SK-N-SH treated with all-trans-retinoic acid at 6 μM for 48 hours (cell line): Measurements from ENCODE around the gene KRABD2.

Experiments used
- ATAC-seq: fragments of 200-7000 bp; cut with Tn5 transposase; 3 replicates; pipeline ENCODE4 v1.9.1; 2020; ENCODE audit warnings: mild to moderate bottlenecking, moderate library complexity
- ARNTL ChIP-seq: fragments of 450-650 bp; formaldehyde crosslinking; IDR thresholded peaks from 2 replicates; pipeline ENCODE4 v1.5.0; 2020; ENCODE audit warnings: low read depth, mild to moderate bottlenecking, moderate library complexity, borderline replicate concordance
- BACH2 ChIP-seq: fragments of 250-450 bp; sonication (Bioruptor Pico); IDR thresholded peaks from 2 replicates; pipeline ENCODE4 v1.9.0; 2021; ENCODE audit warnings: mild to moderate bottlenecking, borderline replicate concordance
- CSDC2 ChIP-seq: fragments of 250-450 bp; sonication (Bioruptor Pico); IDR thresholded peaks from 2 replicates; pipeline ENCODE4 v1.5.0; 2020; ENCODE audit warnings: mild to moderate bottlenecking, moderate library complexity
- CSRNP3 ChIP-seq: fragments of 250-450 bp; sonication (Bioruptor Pico); IDR thresholded peaks from 2 replicates; pipeline ENCODE4 v1.5.1; 2021; ENCODE audit warnings: mild to moderate bottlenecking, moderate library complexity
- ESRRG ChIP-seq: fragments of 250-450 bp; sonication (Bioruptor Pico); IDR thresholded peaks from 2 replicates; pipeline ENCODE4 v1.6.1; 2021; ENCODE audit warnings: mild to moderate bottlenecking
- GLIS3 ChIP-seq: fragments of 250-450 bp; sonication (Bioruptor Pico); IDR thresholded peaks from 2 replicates; pipeline ENCODE4 v1.5.0; 2020; ENCODE audit warnings: mild to moderate bottlenecking, moderate library complexity
- ISL1 ChIP-seq: fragments of 250-450 bp; sonication (Bioruptor Pico); IDR thresholded peaks from 2 replicates; pipeline ENCODE4 v2.1.2; 2022; ENCODE audit warnings: mild to moderate bottlenecking, moderate library complexity
- OSR1 ChIP-seq: fragments of 250-450 bp; sonication (Bioruptor Pico); IDR thresholded peaks from 2 replicates; pipeline ENCODE4 v1.8.0; 2022; ENCODE audit warnings: moderate library complexity, mild to moderate bottlenecking, inconsistent platforms
- PATZ1 ChIP-seq: fragments of 250-450 bp; sonication (Bioruptor Pico); IDR thresholded peaks from 2 replicates; pipeline ENCODE4 v1.8.0; 2020; ENCODE audit warnings: mild to moderate bottlenecking, moderate library complexity, borderline replicate concordance
- PPARA ChIP-seq: fragments of 250-450 bp; sonication (Bioruptor Pico); IDR thresholded peaks from 2 replicates; pipeline ENCODE4 v1.5.0; 2020; ENCODE audit warnings: mild to moderate bottlenecking, borderline replicate concordance
- RARB ChIP-seq: fragments of 250-450 bp; sonication (Bioruptor Pico); IDR thresholded peaks from 2 replicates; pipeline ENCODE4 v1.8.0; 2021; ENCODE audit warnings: mild to moderate bottlenecking, moderate library complexity
- SNAI2 ChIP-seq: fragments of 250-450 bp; sonication (Bioruptor Pico); IDR thresholded peaks from 2 replicates; pipeline ENCODE4 v1.5.0; 2020; ENCODE audit warnings: mild to moderate bottlenecking, moderate library complexity
- TCF4 ChIP-seq: fragments of 250-450 bp; sonication (Bioruptor Pico); IDR thresholded peaks from 2 replicates; pipeline ENCODE4 v1.8.0; 2021; ENCODE audit warnings: mild to moderate bottlenecking, moderate library complexity, borderline replicate concordance
- TOX ChIP-seq: fragments of 250-450 bp; sonication (Bioruptor Pico); IDR thresholded peaks from 2 replicates; pipeline ENCODE4 v1.8.0; 2021; ENCODE audit warnings: mild to moderate bottlenecking, moderate library complexity, borderline replicate concordance
- ZC3H10 ChIP-seq: fragments of 250-450 bp; sonication (Bioruptor Pico); IDR thresholded peaks from 2 replicates; pipeline ENCODE4 v1.5.1; 2021; ENCODE audit warnings: mild to moderate bottlenecking, moderate library complexity
- ZFP3 ChIP-seq: fragments of 250-450 bp; sonication (Bioruptor Pico); IDR thresholded peaks from 2 replicates; pipeline ENCODE4 v1.5.0; 2020; ENCODE audit warnings: mild to moderate bottlenecking, moderate library complexity
- ZFP30 ChIP-seq: fragments of 450-650 bp; formaldehyde crosslinking; IDR thresholded peaks from 2 replicates; pipeline ENCODE4 v1.5.0; 2022; ENCODE audit warnings: mild to moderate bottlenecking, moderate library complexity
- ZNF565 ChIP-seq: fragments of 450-650 bp; formaldehyde crosslinking; conservative IDR thresholded peaks from 2 replicates; pipeline ENCODE4 v1.5.0; 2020; ENCODE audit warnings: low read depth, mild to moderate bottlenecking, moderate library complexity
- ZNF70 ChIP-seq: fragments of 450-650 bp; formaldehyde crosslinking; IDR thresholded peaks from 2 replicates; pipeline ENCODE4 v1.5.0; 2020; ENCODE audit warnings: mild to moderate bottlenecking, moderate library complexity
- ZNF8 ChIP-seq: fragments of 450-650 bp; formaldehyde crosslinking; IDR thresholded peaks from 2 replicates; pipeline ENCODE4 v1.5.0; 2020; ENCODE audit warnings: mild to moderate bottlenecking, moderate library complexity
- TF ChIP-seq, protein P1 (sequence below): fragments of 250-450 bp; sonication (Bioruptor Pico); IDR thresholded peaks from 2 replicates; pipeline ENCODE4 v1.8.0; 2021; ENCODE audit warnings: low read depth, mild to moderate bottlenecking, moderate library complexity, borderline replicate concordance
- TF ChIP-seq, protein P2 (sequence below): fragments of 250-450 bp; sonication (Bioruptor Pico); IDR thresholded peaks from 2 replicates; pipeline ENCODE4 v1.5.1; 2020; ENCODE audit warnings: low read depth, mild to moderate bottlenecking, moderate library complexity
- TF ChIP-seq, protein P3 (sequence below): fragments of 250-450 bp; sonication (Bioruptor Pico); IDR thresholded peaks from 2 replicates; pipeline ENCODE4 v1.5.0; 2020; ENCODE audit warnings: mild to moderate bottlenecking, moderate library complexity

KRABD2 gene

GRCh38 chr17:8338753-8339140, 37.8 kb downstream of the KRABD2 start:
- no peak for ATAC-seq
- no peak for TF ChIP-seq ZFP3 (CRISPR knock-in tag)
- TF ChIP-seq, protein P1, sequence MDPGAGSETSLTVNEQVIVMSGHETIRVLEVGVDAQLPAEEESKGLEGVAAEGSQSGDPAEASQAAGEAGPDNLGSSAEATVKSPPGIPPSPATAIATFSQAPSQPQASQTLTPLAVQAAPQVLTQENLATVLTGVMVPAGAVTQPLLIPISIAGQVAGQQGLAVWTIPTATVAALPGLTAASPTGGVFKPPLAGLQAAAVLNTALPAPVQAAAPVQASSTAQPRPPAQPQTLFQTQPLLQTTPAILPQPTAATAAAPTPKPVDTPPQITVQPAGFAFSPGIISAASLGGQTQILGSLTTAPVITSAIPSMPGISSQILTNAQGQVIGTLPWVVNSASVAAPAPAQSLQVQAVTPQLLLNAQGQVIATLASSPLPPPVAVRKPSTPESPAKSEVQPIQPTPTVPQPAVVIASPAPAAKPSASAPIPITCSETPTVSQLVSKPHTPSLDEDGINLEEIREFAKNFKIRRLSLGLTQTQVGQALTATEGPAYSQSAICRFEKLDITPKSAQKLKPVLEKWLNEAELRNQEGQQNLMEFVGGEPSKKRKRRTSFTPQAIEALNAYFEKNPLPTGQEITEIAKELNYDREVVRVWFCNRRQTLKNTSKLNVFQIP (CRISPR knock-in tag), result no peak
- no peak for TF ChIP-seq TOX (CRISPR knock-in tag)
- no peak for TF ChIP-seq ZNF70 (CRISPR knock-in tag)
- TF ChIP-seq GLIS3, result no peak
- no peak for TF ChIP-seq ESRRG (CRISPR knock-in tag)
- no peak for TF ChIP-seq ISL1 (CRISPR knock-in tag)
- no peak for TF ChIP-seq ZFP30
- TF ChIP-seq SNAI2 (CRISPR knock-in tag), result no peak
- TF ChIP-seq PPARA (CRISPR knock-in tag), result no peak
- TF ChIP-seq ZNF565 (CRISPR knock-in tag), result no peak
- TF ChIP-seq, protein P2, sequence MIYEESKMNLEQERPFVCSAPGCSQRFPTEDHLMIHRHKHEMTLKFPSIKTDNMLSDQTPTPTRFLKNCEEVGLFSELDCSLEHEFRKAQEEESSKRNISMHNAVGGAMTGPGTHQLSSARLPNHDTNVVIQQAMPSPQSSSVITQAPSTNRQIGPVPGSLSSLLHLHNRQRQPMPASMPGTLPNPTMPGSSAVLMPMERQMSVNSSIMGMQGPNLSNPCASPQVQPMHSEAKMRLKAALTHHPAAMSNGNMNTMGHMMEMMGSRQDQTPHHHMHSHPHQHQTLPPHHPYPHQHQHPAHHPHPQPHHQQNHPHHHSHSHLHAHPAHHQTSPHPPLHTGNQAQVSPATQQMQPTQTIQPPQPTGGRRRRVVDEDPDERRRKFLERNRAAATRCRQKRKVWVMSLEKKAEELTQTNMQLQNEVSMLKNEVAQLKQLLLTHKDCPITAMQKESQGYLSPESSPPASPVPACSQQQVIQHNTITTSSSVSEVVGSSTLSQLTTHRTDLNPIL (CRISPR knock-in tag), result no peak
- no peak for TF ChIP-seq BACH2 (CRISPR knock-in tag)
- TF ChIP-seq PATZ1, result no peak
- no peak for TF ChIP-seq CSRNP3 (CRISPR knock-in tag)

DNA sequence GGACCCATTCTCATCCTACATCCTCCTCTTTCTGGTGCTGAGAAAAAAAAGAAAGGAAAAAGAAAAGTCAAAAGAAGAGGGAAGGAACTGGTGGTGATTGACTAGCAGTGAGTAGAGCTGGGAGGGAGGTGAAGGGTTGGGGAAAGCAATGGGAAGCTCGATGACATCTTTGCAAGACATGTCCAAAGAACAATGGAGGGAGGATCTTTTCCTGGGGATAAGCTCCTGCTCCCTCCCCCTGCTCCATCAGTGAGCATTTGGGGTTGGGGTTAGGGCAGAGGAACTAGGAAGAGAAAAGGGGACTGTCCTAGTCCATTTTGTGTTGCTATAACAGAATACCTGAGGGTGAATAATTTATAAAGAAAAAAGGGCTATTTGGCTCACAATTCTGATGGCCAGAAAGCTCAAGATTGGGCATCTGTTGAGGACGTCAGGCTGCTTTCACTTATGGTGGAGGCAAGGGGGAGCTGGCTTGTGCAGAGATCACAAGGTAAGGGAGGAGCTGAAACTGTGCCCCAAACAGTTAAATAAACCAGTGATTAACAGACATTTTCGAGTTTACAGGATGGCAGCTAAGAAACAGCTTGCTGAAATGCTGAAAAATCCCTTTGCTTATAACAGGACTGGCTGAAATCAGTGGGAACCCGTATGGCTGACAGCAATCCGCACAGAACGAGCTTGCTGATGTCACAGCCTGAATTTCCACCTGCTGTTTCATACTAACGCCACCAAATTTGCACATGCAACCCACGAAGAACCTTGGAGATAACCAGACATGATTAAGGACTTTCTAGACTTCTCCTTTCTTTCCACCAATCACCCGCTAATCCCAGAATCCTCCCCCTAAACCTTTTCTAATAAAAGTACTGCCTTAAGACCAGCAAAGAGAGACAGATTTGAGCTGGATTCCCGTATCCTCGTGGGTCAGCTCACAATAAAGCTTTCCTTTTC, 38.4 kb downstream of the KRABD2 start:
- ATAC-seq, result no peak
- TF ChIP-seq PATZ1 (no peak), ZC3H10 (CRISPR knock-in tag) (no peak), ZNF70 (CRISPR knock-in tag) (no peak), OSR1 (CRISPR knock-in tag) (no peak), ARNTL (CRISPR knock-in tag) (no peak), GLIS3 (no peak), PPARA (CRISPR knock-in tag) (no peak), TOX (CRISPR knock-in tag) (no peak), ZFP3 (CRISPR knock-in tag) (no peak), ZNF8 (CRISPR knock-in tag) (no peak), CSDC2 (CRISPR knock-in tag) (no peak), BACH2 (CRISPR knock-in tag) (no peak), ESRRG (CRISPR knock-in tag) (no peak), RARB (CRISPR knock-in tag) (no peak), CSRNP3 (CRISPR knock-in tag) (no peak), ZNF565 (CRISPR knock-in tag) (no peak), ISL1 (CRISPR knock-in tag) (no peak), TCF4 (CRISPR knock-in tag) (no peak)
- TF ChIP-seq, protein P3, sequence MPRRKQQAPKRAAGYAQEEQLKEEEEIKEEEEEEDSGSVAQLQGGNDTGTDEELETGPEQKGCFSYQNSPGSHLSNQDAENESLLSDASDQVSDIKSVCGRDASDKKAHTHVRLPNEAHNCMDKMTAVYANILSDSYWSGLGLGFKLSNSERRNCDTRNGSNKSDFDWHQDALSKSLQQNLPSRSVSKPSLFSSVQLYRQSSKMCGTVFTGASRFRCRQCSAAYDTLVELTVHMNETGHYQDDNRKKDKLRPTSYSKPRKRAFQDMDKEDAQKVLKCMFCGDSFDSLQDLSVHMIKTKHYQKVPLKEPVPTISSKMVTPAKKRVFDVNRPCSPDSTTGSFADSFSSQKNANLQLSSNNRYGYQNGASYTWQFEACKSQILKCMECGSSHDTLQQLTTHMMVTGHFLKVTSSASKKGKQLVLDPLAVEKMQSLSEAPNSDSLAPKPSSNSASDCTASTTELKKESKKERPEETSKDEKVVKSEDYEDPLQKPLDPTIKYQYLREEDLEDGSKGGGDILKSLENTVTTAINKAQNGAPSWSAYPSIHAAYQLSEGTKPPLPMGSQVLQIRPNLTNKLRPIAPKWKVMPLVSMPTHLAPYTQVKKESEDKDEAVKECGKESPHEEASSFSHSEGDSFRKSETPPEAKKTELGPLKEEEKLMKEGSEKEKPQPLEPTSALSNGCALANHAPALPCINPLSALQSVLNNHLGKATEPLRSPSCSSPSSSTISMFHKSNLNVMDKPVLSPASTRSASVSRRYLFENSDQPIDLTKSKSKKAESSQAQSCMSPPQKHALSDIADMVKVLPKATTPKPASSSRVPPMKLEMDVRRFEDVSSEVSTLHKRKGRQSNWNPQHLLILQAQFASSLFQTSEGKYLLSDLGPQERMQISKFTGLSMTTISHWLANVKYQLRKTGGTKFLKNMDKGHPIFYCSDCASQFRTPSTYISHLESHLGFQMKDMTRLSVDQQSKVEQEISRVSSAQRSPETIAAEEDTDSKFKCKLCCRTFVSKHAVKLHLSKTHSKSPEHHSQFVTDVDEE (CRISPR knock-in tag), result no peak
- TF ChIP-seq, protein P1 (CRISPR knock-in tag), result no peak
